Measurements from ENCODE around the gene XRCC1.

XRCC1 gene

DNA sequence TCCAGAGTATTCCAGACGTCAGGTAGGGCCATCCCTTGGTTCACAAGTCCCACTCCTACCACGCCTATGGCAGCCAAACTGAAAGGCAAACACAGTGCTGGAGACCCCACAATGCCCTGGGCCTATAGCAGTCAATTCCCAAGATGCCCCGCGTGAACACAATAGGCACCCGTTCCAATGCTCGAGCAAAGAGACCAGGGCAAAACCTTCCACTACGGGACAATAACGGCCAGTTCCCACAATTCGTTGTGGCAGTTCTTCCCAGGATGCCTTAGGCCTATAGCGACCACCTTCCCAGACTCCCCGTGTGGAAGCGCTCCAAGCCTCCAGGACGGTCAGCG, 43.6 kb upstream of the XRCC1 start:
- no peak for TF ChIP-seq POLR2AphosphoS5 (IDR thresholded peaks at IDR 0.05; ENCODE audit: low read depth, low read length)
- 0 out of 2 replicates have a peak, but pooled peaks have one; percentile 35 for TF ChIP-seq TAF1 (IDR thresholded peaks at IDR 0.05; ENCODE audit: low read depth, low read length)
- DNase-seq (ENCODE audit: insufficient read length, low spot score), result peak; percentile 68
- FAIRE-seq, result no peak

- no peak for FAIRE-seq
Observed at GRCh38 chr19:43616954-43617353, 41.6 kb upstream of the XRCC1 start.

GRCh38 chr19:43616306-43616705, 41.0 kb upstream of the XRCC1 start:
- DNase-seq (ENCODE audit: insufficient read length, low spot score) (no peak), FAIRE-seq (no peak)
- TF ChIP-seq TAF1 (IDR thresholded peaks at IDR 0.05; ENCODE audit: low read depth, low read length), result no peak
- TF ChIP-seq POU2F2 (IDR thresholded peaks at IDR 0.05; ENCODE audit: low read depth, low read length), result no peak
- TF ChIP-seq POLR2AphosphoS5 (IDR thresholded peaks at IDR 0.05; ENCODE audit: low read depth, low read length), result no peak
- no peak for TF ChIP-seq SPI1 (IDR thresholded peaks at IDR 0.05; ENCODE audit: low read depth, low read length)
- TF ChIP-seq POLR2A (IDR thresholded peaks at IDR 0.05; ENCODE audit: low read depth, low read length), result no peak
- no peak for TF ChIP-seq PAX5 (IDR thresholded peaks at IDR 0.05; ENCODE audit: insufficient read depth, low read length, severe bottlenecking)

More at GRCh38 chr19:43616954-43617353, 41.6 kb upstream of the XRCC1 start:
- no peak for TF ChIP-seq PAX5 (IDR thresholded peaks at IDR 0.05; ENCODE audit: insufficient read depth, low read length, severe bottlenecking)
- TF ChIP-seq POLR2AphosphoS5 (IDR thresholded peaks at IDR 0.05; ENCODE audit: low read depth, low read length), result no peak
- TF ChIP-seq TAF1 (IDR thresholded peaks at IDR 0.05; ENCODE audit: low read depth, low read length), result no peak
- no peak for TF ChIP-seq POLR2A (IDR thresholded peaks at IDR 0.05; ENCODE audit: low read depth, low read length)
- TF ChIP-seq SPI1 (IDR thresholded peaks at IDR 0.05; ENCODE audit: low read depth, low read length), result no peak
- TF ChIP-seq POU2F2 (IDR thresholded peaks at IDR 0.05; ENCODE audit: low read depth, low read length), result no peak
- DNase-seq (ENCODE audit: insufficient read length, low spot score), result no peak

DNA sequence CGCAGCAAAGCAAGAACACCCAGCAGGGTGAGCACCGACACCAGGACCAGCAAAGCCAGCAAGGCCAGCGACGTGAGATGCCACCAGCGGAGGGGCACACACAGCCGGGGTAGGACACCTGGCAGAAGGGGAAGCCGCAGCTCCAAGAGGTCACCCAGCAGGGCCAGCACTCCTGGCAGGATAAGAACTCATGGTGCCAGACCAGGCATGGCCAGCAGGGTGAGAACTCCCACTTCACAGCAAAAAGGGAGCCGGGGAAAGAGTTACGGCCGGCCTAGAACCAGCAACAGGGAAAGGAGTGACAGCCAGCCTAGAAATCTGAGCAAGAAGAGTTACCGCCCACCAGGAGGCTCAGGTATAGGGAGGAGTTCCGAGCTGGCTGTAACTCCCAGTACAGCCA, 37.0 kb upstream of the XRCC1 start:
- no peak for FAIRE-seq
- no peak for TF ChIP-seq PAX5 (IDR thresholded peaks at IDR 0.05; ENCODE audit: insufficient read depth, low read length, severe bottlenecking)
- no peak for TF ChIP-seq POLR2AphosphoS5 (IDR thresholded peaks at IDR 0.05; ENCODE audit: low read depth, low read length)
- TF ChIP-seq SPI1 (IDR thresholded peaks at IDR 0.05; ENCODE audit: low read depth, low read length), result no peak
- no peak for TF ChIP-seq POLR2A (IDR thresholded peaks at IDR 0.05; ENCODE audit: low read depth, low read length)
- TF ChIP-seq POU2F2 (IDR thresholded peaks at IDR 0.05; ENCODE audit: low read depth, low read length), result no peak
- TF ChIP-seq TAF1 (IDR thresholded peaks at IDR 0.05; ENCODE audit: low read depth, low read length), result no peak
- DNase-seq (ENCODE audit: insufficient read length, low spot score), result no peak

DNA sequence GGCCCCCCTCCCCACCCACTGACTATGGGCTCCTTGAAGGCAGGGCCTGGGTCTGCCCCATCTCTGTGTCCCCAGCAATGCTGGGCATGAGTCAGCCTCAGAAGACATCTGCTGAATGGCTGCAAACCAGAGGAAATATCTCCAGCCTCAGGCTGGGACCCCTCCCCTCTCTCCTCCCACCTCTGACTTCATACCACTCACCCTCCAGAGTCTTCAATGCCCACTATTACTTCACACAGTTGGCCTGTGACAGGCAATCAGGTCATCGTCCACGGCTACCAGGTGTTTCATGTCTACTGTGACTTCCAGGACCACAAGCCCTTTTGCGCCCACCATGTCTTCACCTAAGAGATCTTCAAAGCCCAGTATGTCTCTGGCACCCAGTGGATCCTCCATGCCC, 36.5 kb upstream of the XRCC1 start, which contains the start of gene SRRM5:
Gene SRRM5, plus strand, starts transcription at position 301 of the 400 bp plus-strand sequence. Its CDS starts 34 bp downstream, at position 335.
- DNase-seq (ENCODE audit: insufficient read length, low spot score) (no peak), FAIRE-seq (no peak)
- no peak for TF ChIP-seq SPI1 (IDR thresholded peaks at IDR 0.05; ENCODE audit: low read depth, low read length)
- no peak for TF ChIP-seq PAX5 (IDR thresholded peaks at IDR 0.05; ENCODE audit: insufficient read depth, low read length, severe bottlenecking)
- TF ChIP-seq TAF1 (IDR thresholded peaks at IDR 0.05; ENCODE audit: low read depth, low read length), result no peak
- TF ChIP-seq POU2F2 (IDR thresholded peaks at IDR 0.05; ENCODE audit: low read depth, low read length), result no peak
- no peak for TF ChIP-seq POLR2A (IDR thresholded peaks at IDR 0.05; ENCODE audit: low read depth, low read length)
- no peak for TF ChIP-seq POLR2AphosphoS5 (IDR thresholded peaks at IDR 0.05; ENCODE audit: low read depth, low read length)

GRCh38 chr19:43610493-43610892, 35.2 kb upstream of the XRCC1 start:
- no peak for TF ChIP-seq TAF1 (IDR thresholded peaks at IDR 0.05; ENCODE audit: low read depth, low read length)
- DNase-seq (ENCODE audit: insufficient read length, low spot score) (no peak), FAIRE-seq (no peak)

DNA sequence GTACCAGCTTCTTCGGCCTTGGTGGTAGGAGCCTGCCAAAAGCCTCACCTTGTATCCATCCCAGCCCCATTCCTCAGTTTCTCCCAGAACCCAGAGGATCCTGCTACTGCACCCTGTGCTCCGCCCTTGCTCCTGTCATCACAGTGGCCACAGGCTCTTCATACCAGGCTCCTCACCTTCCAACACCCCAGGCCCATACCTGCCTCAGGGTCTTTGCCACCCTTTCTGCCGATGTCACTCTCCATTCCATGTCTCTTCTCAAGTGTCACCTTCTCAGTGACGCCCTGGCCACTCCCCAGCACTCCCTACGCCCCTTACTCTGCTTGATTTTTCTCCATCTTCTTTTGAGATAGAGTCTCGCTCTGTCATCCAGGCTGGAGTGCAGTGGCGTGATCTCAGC, 34.5 kb upstream of the XRCC1 start:
- FAIRE-seq (no peak), DNase-seq (ENCODE audit: insufficient read length, low spot score) (no peak)
- TF ChIP-seq POLR2A (IDR thresholded peaks at IDR 0.05; ENCODE audit: low read depth, low read length), result no peak

GRCh38 chr19:43607238-43608205, 32.2 kb upstream of the XRCC1 start:
- no peak for DNase-seq (ENCODE audit: insufficient read length, low spot score)
- TF ChIP-seq SPI1 (IDR thresholded peaks at IDR 0.05; ENCODE audit: low read depth, low read length), result no peak
- TF ChIP-seq POLR2A (IDR thresholded peaks at IDR 0.05; ENCODE audit: low read depth, low read length), result no peak
- no peak for TF ChIP-seq POLR2AphosphoS5 (IDR thresholded peaks at IDR 0.05; ENCODE audit: low read depth, low read length)
- no peak for TF ChIP-seq PAX5 (IDR thresholded peaks at IDR 0.05; ENCODE audit: insufficient read depth, low read length, severe bottlenecking)
- no peak for TF ChIP-seq POU2F2 (IDR thresholded peaks at IDR 0.05; ENCODE audit: low read depth, low read length)
- TF ChIP-seq TAF1 (IDR thresholded peaks at IDR 0.05; ENCODE audit: low read depth, low read length), result no peak
- no peak for FAIRE-seq

GRCh38 chr19:43606569-43607229, 31.4 kb upstream of the XRCC1 start:
- no peak for DNase-seq (ENCODE audit: insufficient read length, low spot score)
- FAIRE-seq, result peak; percentile 57

More at GRCh38 chr19:43606569-43607229, 31.4 kb upstream of the XRCC1 start:
- TF ChIP-seq TAF1 (IDR thresholded peaks at IDR 0.05; ENCODE audit: low read depth, low read length) (no peak), SPI1 (IDR thresholded peaks at IDR 0.05; ENCODE audit: low read depth, low read length) (no peak), POLR2AphosphoS5 (IDR thresholded peaks at IDR 0.05; ENCODE audit: low read depth, low read length) (no peak), PAX5 (IDR thresholded peaks at IDR 0.05; ENCODE audit: insufficient read depth, low read length, severe bottlenecking) (no peak), POLR2A (IDR thresholded peaks at IDR 0.05; ENCODE audit: low read depth, low read length) (no peak), POU2F2 (IDR thresholded peaks at IDR 0.05; ENCODE audit: low read depth, low read length) (no peak)
